Left ventricle myocardium inferior (tissue), 1 donor: ENCODE data around the gene COL6A6. TPM values are rescaled to one million over a fixed set of nuclear protein-coding genes. Genes with fewer than 3 reads are reported as not detected.

Source experiments
- DNase-seq: peaks from one replicate; pipeline ENCODE4 v3.0.0-alpha.2; 2020
- H3K27ac ChIP-seq: fragments of 200-600 bp; replicated peaks from 2 replicates; pipeline ENCODE4 v1.8.0; 2021
- H3K27me3 ChIP-seq: fragments of 200-600 bp; 2 replicates; pipeline ENCODE4 v1.8.0; 2021; ENCODE audit warnings: low read depth
- H3K36me3 ChIP-seq: fragments of 200-600 bp; 2 replicates; pipeline ENCODE4 v1.8.0; 2021
- H3K4me1 ChIP-seq: fragments of 200-600 bp; 2 replicates; pipeline ENCODE4 v1.8.0; 2021
- H3K4me3 ChIP-seq: fragments of 200-600 bp; 2 replicates; pipeline ENCODE4 v1.8.0; 2021; ENCODE audit warnings: mild to moderate bottlenecking, moderate library complexity
- H3K9me3 ChIP-seq: fragments of 200-600 bp; replicated peaks from 2 replicates; pipeline ENCODE4 v1.8.0; 2021
- CTCF ChIP-seq: fragments of 200-600 bp; IDR thresholded peaks from 2 replicates; pipeline ENCODE4 v1.8.0; 2021; ENCODE audit warnings: antibody characterized with exemption, mild to moderate bottlenecking, borderline replicate concordance
- intact Hi-C: fragments of 100-400 bp; cut with micrococcal nuclease; formaldehyde crosslinking; loops from one replicate; pipeline ENCODE4 v1.11.0; 2022
- total RNA-seq: library from RNA; stranded (reverse); fragmentation: NEBNext Ultra II Directional; extraction: Animal tissue kit (Norgen Biotek cat#: 25700); gene quantifications from one replicate; pipeline ENCODE4 v1.2.1, GENCODE V29; 2021
- donor health status: DM: no; HTN: yes; CAD: no; lungs with severe emphysema.

The COL6A6 gene
- total RNA-seq, 1 donor from 2014 or later: 2.1 TPM

GRCh38 chr3:130557336-130558035, 40.5 kb downstream of the COL6A6 start:
- no peaks in the 10 kb centered on the region for H3K27me3 ChIP-seq
- H3K4me3 ChIP-seq: no peak overlapping the region
- H3K36me3 ChIP-seq: no peaks in the 10 kb centered on the region
- no peak for DNase-seq
- intact Hi-C loops: no loop called here
- H3K4me1 ChIP-seq: no peaks in the 10 kb centered on the region
- H3K27ac ChIP-seq: no peak overlapping the region
- TF ChIP-seq CTCF: no peak
- peaks cover 10% of the 10 kb centered on the region for H3K9me3 ChIP-seq

- Histone ChIP-seq H3K4me3 (no peak overlapping the region), H3K4me1 (no peaks in the 10 kb centered on the region), H3K27ac (no peak overlapping the region), H3K9me3 (peaks cover 1% of the 10 kb centered on the region), H3K27me3 (no peaks in the 10 kb centered on the region), H3K36me3 (no peaks in the 10 kb centered on the region)
- TF ChIP-seq CTCF: no peak
- intact Hi-C loops: no loop called here
- DNase-seq: no peak
Observed at GRCh38 chr3:130558366-130558765, 41.4 kb downstream of the COL6A6 start.

GRCh38 chr3:130565224-130565623, 48.2 kb downstream of the COL6A6 start:
- no peaks in the 10 kb centered on the region for H3K27me3 ChIP-seq
- intact Hi-C loops: no loop called here
- no peak for TF ChIP-seq CTCF

More at GRCh38 chr3:130565224-130565623, 48.2 kb downstream of the COL6A6 start:
- no peaks in the 10 kb centered on the region for H3K4me1 ChIP-seq
- no peak overlapping the region for H3K27ac ChIP-seq
- H3K4me3 ChIP-seq: no peak overlapping the region
- H3K36me3 ChIP-seq: no peaks in the 10 kb centered on the region
- no peak for DNase-seq
- no peaks in the 10 kb centered on the region for H3K9me3 ChIP-seq

Other genes starting within 250 kb of the COL6A6 start
- gene COL6A5, start 171.5 kb upstream of the COL6A6 start, total RNA-seq: not detected
- 13.8 TPM for gene PIK3R4, start 229.7 kb downstream of the COL6A6 start, total RNA-seq